ACC112 (cell line): Measurements from ENCODE around the gene SERGEF.

Experiments
- H2AFZ ChIP-seq: fragments of 200-600 bp; sonication (generic); one replicate; pipeline ENCODE4 v1.6.0; 2017; ENCODE audit warnings: antibody characterized with exemption, low read length; ENCODE audit not compliant: unreplicated experiment
- H3K27ac ChIP-seq: fragments of 200-600 bp; sonication (generic); 2 replicates; pipeline ENCODE4 v1.5.1; 2014; ENCODE audit warnings: low read depth, mild to moderate bottlenecking, antibody characterized with exemption, low read length, moderate library complexity
- H3K27me3 ChIP-seq: fragments of 200-600 bp; sonication (generic); 2 replicates; pipeline ENCODE4 v1.6.1; 2014; ENCODE audit warnings: mild to moderate bottlenecking, antibody characterized with exemption, low read length, moderate library complexity, mixed read lengths; ENCODE audit not compliant: insufficient read depth
- H3K36me3 ChIP-seq: fragments of 200-600 bp; sonication (generic); 2 replicates; pipeline ENCODE4 v1.6.1; 2016; ENCODE audit warnings: mild to moderate bottlenecking, antibody characterized with exemption, low read length, moderate library complexity, mixed read lengths; ENCODE audit not compliant: insufficient read depth
- H3K4me1 ChIP-seq: fragments of 200-600 bp; sonication (generic); one replicate; pipeline ENCODE4 v1.6.1; 2016; ENCODE audit warnings: low read length, mixed read lengths; ENCODE audit not compliant: insufficient read depth, unreplicated experiment, control insufficient read depth
- H3K4me3 ChIP-seq: fragments of 200-600 bp; sonication (generic); 2 replicates; pipeline ENCODE4 v1.5.1; 2014; ENCODE audit warnings: mild to moderate bottlenecking, low read depth, low read length
- H3K79me2 ChIP-seq: fragments of 200-600 bp; sonication (generic); one replicate; pipeline ENCODE4 v1.6.0; 2016; ENCODE audit warnings: low read length; ENCODE audit not compliant: control insufficient read depth, unreplicated experiment, insufficient read depth

The SERGEF gene

DNA sequence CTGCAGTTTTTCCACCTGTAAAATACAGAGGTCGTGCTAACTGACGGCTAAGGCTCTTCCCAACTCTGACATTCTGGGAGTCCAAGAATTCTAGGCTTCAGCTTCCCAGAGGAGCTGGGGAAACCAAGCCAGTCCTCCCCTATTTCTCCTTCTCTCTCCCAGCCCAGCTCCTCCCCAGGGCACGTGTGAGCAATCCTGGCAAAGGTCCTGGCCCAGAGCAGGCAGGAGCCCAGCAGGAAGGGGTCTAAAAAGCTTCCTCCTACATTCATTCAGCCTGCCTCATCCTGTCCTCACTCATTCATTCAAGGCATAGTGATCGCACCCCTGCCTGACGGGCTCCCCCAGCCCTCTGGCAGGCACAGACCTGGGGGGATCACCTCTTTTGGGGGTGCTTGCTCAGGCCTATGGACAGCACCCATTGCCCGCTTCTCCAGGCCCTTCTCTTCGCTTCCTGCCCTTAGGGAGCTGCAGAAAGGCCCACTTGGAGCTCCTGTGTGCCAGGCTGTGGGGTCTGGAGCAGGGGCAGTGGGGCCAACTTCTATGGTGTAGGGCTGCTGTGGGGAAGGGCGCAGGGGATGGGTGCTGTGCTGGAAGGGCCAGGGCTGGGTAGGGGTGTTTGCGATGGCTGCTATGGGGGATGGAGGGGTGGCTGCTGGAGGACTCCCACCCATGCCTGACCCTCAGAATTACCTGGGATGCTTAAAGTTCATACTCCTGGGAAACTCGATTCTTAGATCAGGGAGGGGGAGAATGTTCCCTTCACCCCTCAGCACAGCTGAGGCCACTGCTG is 268.5 kb downstream of the SERGEF start:
- Histone ChIP-seq H3K36me3 (no peaks in the 10 kb centered on the region), H2AFZ (no peak overlapping the region), H3K4me3 (no peak overlapping the region), H3K27me3 (peaks cover 12% of the 10 kb centered on the region), H3K4me1 (peaks cover 13% of the 10 kb centered on the region), H3K79me2 (no peaks in the 10 kb centered on the region), H3K27ac (no peak overlapping the region)

DNA sequence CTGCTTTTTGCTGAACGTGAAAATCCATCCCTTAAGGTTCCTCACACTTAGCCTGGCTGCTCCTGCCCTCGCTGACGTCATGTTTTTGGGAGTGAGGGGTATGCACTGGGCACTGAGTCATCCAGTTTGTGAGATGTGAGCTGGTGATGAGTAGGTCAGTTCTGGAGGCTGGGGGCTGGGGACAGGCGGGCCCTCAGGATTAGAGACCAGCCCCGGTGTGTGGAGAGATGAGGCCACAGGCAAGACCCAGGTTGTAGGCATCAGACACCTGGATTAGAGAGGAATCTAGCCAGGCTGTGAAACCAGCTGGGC is 269.1 kb downstream of the SERGEF start:
- Histone ChIP-seq H3K4me1 (peaks cover 13% of the 10 kb centered on the region), H3K4me3 (no peak overlapping the region), H3K27me3 (peaks cover 18% of the 10 kb centered on the region), H2AFZ (no peak overlapping the region), H3K36me3 (no peaks in the 10 kb centered on the region), H3K79me2 (no peaks in the 10 kb centered on the region), H3K27ac (no peak overlapping the region)

- Histone ChIP-seq H2AFZ (no peak overlapping the region), H3K4me1 (peaks cover 13% of the 10 kb centered on the region), H3K27ac (no peak overlapping the region), H3K27me3 (peaks cover 24% of the 10 kb centered on the region), H3K36me3 (no peaks in the 10 kb centered on the region), H3K79me2 (no peaks in the 10 kb centered on the region), H3K4me3 (no peak overlapping the region)
These were observed 269.6 kb downstream of the SERGEF start for GRCh38 chr11:17743026-17743807.

GRCh38 chr11:17742019-17742418 is 270.8 kb downstream of the SERGEF start:
- Histone ChIP-seq H3K27ac (no peak overlapping the region), H3K79me2 (no peaks in the 10 kb centered on the region), H3K27me3 (peaks cover 33% of the 10 kb centered on the region), H3K4me3 (no peak overlapping the region), H2AFZ (no peak overlapping the region), H3K4me1 (peaks cover 13% of the 10 kb centered on the region), H3K36me3 (no peaks in the 10 kb centered on the region)

GRCh38 chr11:17741487-17741886 is 271.4 kb downstream of the SERGEF start:
- Histone ChIP-seq H3K36me3 (no peaks in the 10 kb centered on the region), H3K27me3 (peaks cover 36% of the 10 kb centered on the region), H2AFZ (no peak overlapping the region), H3K79me2 (no peaks in the 10 kb centered on the region), H3K27ac (no peak overlapping the region), H3K4me3 (no peak overlapping the region), H3K4me1 (peaks cover 13% of the 10 kb centered on the region)

GRCh38 chr11:17740649-17741235 is 272.1 kb downstream of the SERGEF start:
- H3K27ac ChIP-seq, result no peak overlapping the region
- peaks cover 13% of the 10 kb centered on the region for H3K4me1 ChIP-seq
- H3K27me3 ChIP-seq, result peaks cover 40% of the 10 kb centered on the region
- H2AFZ ChIP-seq, result no peak overlapping the region
- H3K36me3 ChIP-seq, result no peaks in the 10 kb centered on the region
- no peaks in the 10 kb centered on the region for H3K79me2 ChIP-seq
- H3K4me3 ChIP-seq, result no peak overlapping the region

- H3K27me3 ChIP-seq, result peaks cover 47% of the 10 kb centered on the region
- no peaks in the 10 kb centered on the region for H3K79me2 ChIP-seq
- no peak overlapping the region for H2AFZ ChIP-seq
- H3K4me3 ChIP-seq, result no peak overlapping the region
- peaks cover 13% of the 10 kb centered on the region for H3K4me1 ChIP-seq
- H3K27ac ChIP-seq, result no peak overlapping the region
- H3K36me3 ChIP-seq, result no peaks in the 10 kb centered on the region
These were observed 272.9 kb downstream of the SERGEF start for GRCh38 chr11:17739945-17740338.

- H3K27me3 ChIP-seq, result peaks cover 58% of the 10 kb centered on the region
- H3K27ac ChIP-seq, result no peak overlapping the region
- no peaks in the 10 kb centered on the region for H3K79me2 ChIP-seq
- H2AFZ ChIP-seq, result no peak overlapping the region
- no peak overlapping the region for H3K4me3 ChIP-seq
- H3K4me1 ChIP-seq, result peaks cover under 1% of the 10 kb centered on the region
- no peaks in the 10 kb centered on the region for H3K36me3 ChIP-seq
These were observed 274.5 kb downstream of the SERGEF start for GRCh38 chr11:17738151-17738973.
